ENCODE results near the gene DNAH17.

Gene DNAH17

GRCh38 chr17:78448356-78448993 is 128.7 kb downstream of the DNAH17 start:
- no peak for DNase-seq

GRCh38 chr17:78446833-78447232 is 130.4 kb downstream of the DNAH17 start:
- no peak for DNase-seq

DNA sequence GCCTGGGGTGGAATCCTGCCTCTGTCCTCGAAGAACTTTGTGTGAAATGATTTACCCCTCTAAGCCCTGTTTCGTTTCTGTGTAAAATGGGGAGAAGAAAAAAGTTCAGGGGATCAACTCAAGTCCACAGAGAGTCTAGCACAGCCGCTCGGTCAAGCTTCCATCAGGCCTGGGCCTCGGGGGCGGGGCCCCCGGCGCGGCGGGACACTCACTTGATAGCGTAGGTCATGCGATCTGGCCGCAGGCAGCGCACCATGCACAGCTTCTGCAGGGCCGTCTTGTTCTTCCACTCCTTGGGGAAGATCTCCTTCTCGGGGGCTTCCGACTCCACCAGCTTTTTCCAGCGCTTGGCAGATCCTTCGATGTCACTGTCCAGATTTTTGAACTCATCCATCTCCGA is 132.8 kb downstream of the DNAH17 start:
- DNase-seq, result no peak

- no peak for DNase-seq
These were observed 134.5 kb downstream of the DNAH17 start for GRCh38 chr17:78442648-78443218.

DNA sequence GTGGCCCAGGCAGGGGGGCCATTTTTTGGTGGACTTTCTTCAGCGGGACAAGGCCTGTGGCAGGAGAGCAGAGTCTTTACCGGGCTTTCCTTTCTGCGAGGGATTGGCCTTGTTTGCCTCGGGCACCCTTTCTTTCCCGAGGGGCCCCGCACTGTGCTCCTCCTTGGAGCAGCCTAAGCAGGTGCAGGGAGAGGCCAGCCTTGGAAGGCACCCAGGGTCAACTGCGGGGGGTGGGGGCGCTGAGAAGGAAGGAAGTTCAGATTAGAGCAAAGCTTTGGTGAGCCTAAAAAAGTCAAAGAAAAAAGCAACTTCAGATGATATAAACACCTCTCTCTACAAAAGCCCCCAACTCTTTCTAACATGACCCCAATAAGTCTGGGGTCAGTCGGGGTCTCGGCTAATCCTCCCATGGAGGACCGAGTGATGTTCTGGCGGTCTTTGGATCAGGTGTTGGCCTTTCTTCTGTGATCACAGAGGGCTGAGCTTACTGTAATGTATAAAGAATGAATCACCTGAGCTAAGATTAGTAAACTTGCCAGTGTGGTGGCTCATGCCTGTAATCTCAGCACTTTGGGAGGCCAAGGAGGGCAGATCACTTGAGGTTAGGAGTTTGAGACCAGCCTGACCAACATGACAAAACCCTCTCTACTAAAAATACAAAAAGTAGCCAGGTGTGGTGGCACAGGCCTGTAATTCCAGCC is 135.8 kb downstream of the DNAH17 start:
- no peak for DNase-seq

- DNase-seq, result no peak
These were observed 138.4 kb downstream of the DNAH17 start for GRCh38 chr17:78438694-78439325.

- DNase-seq, result no peak
These were observed 138.9 kb downstream of the DNAH17 start for GRCh38 chr17:78438271-78438691.

- DNase-seq, result no peak
These were observed 139.6 kb downstream of the DNAH17 start for GRCh38 chr17:78437508-78438169.

GRCh38 chr17:78435330-78436005 is 141.7 kb downstream of the DNAH17 start:
- DNase-seq, result no peak

DNA sequence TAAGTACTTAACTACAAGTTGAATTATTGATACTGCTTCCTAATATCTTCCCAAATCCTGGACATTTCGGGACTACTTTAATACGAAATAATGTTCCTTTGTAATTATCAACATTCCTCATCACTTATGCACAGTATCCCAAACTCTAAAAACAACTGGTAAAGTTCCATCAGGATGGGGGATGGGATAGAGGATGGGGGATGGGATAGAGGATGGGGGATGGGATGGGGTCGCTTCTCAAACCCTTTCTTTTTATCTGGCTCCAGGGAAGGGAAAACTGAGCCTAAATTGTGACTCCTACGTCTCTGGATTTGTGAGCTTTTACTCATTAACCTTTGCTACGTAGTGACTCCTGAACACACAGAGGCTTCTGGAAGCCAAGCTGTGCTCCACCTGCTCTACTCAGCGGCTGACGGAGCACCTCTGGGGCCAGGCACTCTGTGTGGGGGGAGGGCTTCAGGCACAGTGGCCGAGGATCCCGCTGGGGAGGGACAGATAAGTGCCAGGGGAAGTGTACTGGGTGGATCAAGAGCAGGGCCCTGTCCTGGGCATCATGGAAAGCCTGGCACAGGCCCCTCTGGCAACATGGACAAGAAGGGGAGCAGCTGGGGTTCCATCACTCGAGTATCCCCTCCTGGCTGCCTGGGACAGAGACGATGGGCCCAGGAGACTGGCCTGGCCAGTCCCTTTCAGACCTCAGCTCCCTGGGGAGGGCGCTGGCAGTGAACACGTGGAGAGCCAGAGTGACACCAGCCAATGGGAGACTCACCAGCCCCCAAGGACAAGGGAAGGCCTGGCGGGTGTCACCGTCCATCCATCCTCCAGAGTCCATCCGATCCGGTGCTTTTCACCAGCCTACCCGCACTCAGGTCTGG is 142.5 kb downstream of the DNAH17 start:
- DNase-seq, result no peak

DNA sequence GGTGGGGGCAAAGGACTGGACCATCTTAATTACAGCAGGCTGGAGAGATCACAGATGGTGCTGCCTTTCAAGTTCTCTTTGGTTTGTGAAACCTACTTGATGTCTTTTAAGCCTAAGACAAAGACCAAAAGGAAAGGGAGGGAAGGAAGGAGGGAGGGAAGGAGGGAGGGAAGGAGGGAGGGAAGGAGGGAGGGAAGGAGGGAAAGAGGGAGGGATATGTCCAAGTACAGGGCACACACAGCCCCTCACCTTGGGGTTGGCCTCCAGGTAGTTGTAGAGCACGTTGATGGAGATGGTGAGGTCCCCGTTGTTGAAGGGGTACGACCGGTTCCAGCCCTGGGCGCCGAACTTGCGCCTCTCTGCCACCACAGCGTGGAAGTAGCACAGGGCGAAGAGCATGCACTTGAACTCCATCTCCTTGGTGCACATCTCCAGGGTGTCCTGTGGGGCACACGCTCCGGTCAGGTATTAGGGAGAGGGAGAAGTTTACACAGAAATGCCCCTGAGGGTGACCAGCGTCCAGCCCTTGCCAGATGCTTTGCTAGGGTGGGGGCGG is 143.3 kb downstream of the DNAH17 start:
- DNase-seq, result no peak

- DNase-seq, result no peak
These were observed 144.0 kb downstream of the DNAH17 start for GRCh38 chr17:78433013-78433727.

DNA sequence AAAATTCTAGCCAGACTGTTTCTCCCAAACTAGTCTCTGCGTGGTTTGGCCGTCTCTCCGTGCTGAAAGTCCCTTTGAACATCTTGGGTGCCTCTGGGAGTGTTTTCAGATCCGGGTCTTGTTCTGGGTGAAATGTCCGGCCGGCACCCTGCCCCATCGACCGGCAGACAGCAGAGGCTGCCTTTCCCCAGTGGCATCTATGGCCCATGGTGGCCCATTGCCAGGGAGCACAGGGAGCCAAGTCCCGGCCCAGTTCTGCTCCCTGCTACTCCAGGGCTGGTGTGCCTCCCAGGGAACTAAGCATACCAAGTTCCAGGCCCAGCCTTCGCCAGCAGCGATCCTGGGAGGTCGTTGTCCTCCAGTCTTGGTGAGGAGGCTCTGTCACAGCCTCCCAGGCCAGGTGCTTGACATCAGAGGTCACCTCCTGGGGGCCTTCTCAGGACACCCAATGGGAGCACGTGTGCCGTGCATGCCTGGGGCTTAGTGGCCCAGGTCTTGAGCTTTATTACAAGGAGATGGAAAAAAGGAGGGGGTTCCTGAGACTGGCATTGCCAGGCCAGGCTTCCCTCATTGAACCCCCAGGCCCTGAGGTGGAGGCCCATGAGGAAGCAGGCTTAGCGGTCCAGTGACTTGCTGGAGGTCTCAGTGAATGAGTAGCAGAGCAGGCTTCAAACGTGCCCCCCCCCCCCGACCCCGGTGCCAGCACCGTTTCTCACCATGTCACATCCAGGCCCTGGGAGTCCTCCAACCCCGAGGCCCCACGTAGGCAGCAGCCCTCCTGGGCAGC is 144.8 kb downstream of the DNAH17 start:
- no peak for DNase-seq

DNA sequence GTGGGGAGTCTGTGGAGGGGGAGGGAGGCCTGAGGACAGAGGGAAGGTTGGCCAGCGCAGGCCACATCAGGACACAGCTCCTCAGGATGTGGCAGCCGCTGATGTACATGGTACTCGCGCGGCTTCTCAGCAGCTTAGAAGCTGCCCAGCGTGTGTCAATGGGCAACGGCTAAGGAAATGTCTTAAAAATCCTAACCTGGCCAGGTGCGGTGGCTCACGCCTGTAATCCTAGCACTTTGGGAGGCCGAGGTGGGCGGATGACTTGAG is 145.6 kb downstream of the DNAH17 start:
- DNase-seq, result no peak

GRCh38 chr17:78430892-78431691 is 146.1 kb downstream of the DNAH17 start:
- DNase-seq, result no peak

DNA sequence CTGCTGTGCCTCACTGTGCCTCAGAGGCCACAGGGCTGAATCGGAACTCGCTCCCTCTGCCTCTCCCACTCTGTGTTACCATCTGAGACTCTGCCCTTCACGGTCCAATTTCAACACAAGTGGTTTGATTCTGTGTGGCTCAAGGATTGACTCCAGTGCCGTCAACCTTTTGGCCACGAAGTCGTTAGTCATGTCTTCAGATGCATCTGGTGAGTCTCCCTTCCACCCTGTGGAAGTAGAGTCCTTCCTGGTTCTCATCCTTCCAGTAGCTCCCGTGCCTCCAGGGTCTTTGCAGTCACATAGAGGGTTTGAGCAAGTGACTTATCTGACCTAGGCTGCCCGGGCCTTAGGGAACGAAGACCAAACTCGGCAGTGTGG is 147.6 kb downstream of the DNAH17 start:
- no peak for DNase-seq

DNA sequence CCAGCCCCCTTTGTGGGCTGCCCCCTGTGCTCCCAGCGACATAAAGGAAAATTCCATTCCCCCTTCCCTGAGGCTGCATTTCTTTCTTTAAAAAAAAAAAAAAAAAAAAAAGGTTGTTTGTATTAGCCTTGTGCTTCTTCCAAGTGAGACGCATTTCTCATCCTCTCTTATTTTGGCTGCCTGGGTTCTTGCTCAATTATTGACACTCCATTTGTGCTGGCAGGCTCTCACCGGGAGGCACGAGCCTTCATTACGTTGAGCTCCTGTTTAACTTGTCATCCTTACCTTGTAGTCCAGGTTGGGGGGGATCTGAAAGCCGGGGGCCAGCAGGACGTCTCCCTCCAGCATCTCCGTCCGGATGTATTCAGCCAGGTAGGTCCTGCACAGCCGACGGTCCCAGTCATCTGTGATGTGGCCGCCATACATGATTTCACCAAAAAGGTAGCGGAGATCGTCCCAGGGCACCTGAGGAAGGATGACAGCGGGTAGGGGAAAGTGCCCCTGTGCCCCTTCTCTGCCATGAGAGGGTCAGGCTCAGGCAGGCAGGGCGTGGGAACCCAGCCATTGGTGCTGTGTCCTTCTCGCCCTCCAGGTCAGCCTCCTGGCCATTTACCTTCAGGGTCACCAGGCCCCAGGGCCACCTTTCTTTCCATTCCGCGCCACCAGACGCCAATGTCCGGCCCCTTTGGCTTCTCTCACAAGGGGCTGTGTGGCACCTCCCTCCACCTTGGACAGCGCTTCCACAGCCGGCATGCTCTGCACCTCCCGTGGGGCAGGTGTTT is 148.2 kb downstream of the DNAH17 start:
- no peak for DNase-seq

DNA sequence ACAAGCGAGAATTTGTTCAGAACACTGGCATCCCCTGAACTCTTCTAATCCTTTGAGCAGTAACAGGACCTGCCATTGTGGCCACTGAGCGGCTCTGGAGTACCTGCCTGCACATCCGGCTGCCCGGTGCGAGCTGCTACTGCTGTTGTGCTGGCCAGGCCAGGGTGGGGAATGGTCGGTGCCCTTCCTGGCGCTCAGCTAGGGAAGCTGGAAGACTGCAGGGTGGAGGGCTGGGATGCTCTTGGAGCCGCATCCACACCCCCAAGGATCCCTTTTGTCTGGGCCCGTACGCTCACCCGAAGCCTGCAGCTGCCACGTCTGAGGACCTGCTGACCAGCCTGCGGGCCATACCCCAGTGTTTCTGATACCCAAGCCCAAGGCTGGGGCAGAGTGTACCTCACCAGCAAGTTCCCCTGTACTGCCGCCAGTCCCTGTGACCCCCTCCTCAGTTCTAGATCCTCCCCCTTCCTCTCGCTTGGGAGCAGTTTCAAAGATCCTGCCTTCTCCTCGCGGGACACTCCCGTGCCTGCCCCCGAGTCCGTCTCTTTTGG is 149.1 kb downstream of the DNAH17 start:
- no peak for DNase-seq

Measured in DMS79 treated with DMSO at 0.1 percent for 48 hours (cell line).